SH-SY5Y (cell line): Measurements from ENCODE around the gene DNAAF8.

ENCODE experiments used
- GATA2 ChIP-seq: IDR thresholded peaks from 2 replicates; pipeline ENCODE4 v1.6.1; 2011; ENCODE audit warnings: mild to moderate bottlenecking, low read depth, low read length
- GATA3 ChIP-seq: IDR thresholded peaks from 2 replicates; pipeline ENCODE4 v1.6.1; 2011; ENCODE audit warnings: low read depth, mild to moderate bottlenecking, low read length, moderate library complexity

DNA sequence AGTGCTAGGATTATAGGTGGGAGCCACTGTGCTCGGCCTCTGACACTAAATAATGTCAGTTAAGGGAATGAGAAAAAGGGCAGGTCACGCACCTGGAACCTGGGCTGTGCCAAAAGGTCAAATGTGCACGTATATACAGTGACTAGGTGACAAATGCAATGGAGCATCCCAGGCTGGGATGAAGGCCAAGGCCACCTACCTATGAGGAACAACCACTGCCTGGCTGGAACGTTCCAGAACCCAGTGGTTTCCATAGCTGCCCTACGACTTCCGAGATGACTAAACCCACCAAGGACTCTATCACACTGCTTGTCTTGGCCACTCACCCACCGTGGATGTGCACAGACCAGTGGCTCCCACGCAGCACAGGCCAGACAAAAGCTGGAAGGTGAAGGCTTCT lies 16.6 kb downstream of the DNAAF8 start:
- no peak for TF ChIP-seq GATA2
- TF ChIP-seq GATA3, result no peak
